Cardiac muscle cell (in vitro differentiated cells and primary cell): ENCODE measurements around the gene LRMDA. TPM values are rescaled to one million over a fixed set of nuclear protein-coding genes. Genes with fewer than 3 reads are reported as not detected.

Experiments
- DNase-seq, 2 donors: peaks; one replicate each; pipeline versions ENCODE4 v3.0.0 to v3.0.0-alpha.2; 2010 to 2017; ENCODE audit warnings: low read depth in 1 of 2, low spot score in 1 of 2
- H3K27ac ChIP-seq: fragments of 200-600 bp; sonication (generic); 2 replicates; pipeline ENCODE4 v1.5.1; 2016
- H3K27me3 ChIP-seq: fragments of 200-600 bp; sonication (generic); 2 replicates; pipeline ENCODE4 v1.6.0; 2016; ENCODE audit warnings: control low read depth
- H3K36me3 ChIP-seq: fragments of 200-600 bp; sonication (generic); 2 replicates; pipeline ENCODE4 v1.5.1; 2016; ENCODE audit warnings: control low read depth
- H3K4me1 ChIP-seq: fragments of 200-600 bp; sonication (generic); 2 replicates; pipeline ENCODE4 v1.8.1; 2017; ENCODE audit warnings: low read depth, mild to moderate bottlenecking, mixed run types
- H3K4me3 ChIP-seq: fragments of 200-600 bp; sonication (generic); 2 replicates; pipeline ENCODE4 v1.5.1; 2016; ENCODE audit warnings: mild to moderate bottlenecking
- H3K9me3 ChIP-seq: fragments of 200-600 bp; sonication (generic); 2 replicates; pipeline ENCODE4 v1.5.1; 2017; ENCODE audit warnings: low read depth, mild to moderate bottlenecking, control low read depth
- polyA plus RNA-seq: library from polyadenylated mRNA; unstranded; fragments of >200 nt; fragmentation: Nextera tagmentation; extraction: Ambion mirVana; gene quantifications from 2 replicates; pipeline ENCODE4 v1.2.1, GENCODE V29; 2016
- total RNA-seq: library from RNA; depleted of rRNA; stranded (reverse); fragments of >200 nt; gene quantifications from 2 replicates; pipeline ENCODE4 v1.2.3, GENCODE V29; 2016
- TF ChIP-seq, protein P1 (sequence below): IDR thresholded peaks from 2 replicates; pipeline ENCODE4 v1.5.1; 2012; ENCODE audit warnings: low read depth, mild to moderate bottlenecking, low read length

The LRMDA gene
- total and polyA plus RNA-seq, 2 experiments from 2014 or later, result 6.2 to 11.7 TPM

- H3K27ac ChIP-seq, result no peak overlapping the region
- no peaks in the 10 kb centered on the region for H3K9me3 ChIP-seq
- no peaks in the 10 kb centered on the region for H3K27me3 ChIP-seq
- no peak overlapping the region for H3K4me3 ChIP-seq
- H3K4me1 ChIP-seq, result no peaks in the 10 kb centered on the region
- DNase-seq, result no peak
- TF ChIP-seq, protein P1, sequence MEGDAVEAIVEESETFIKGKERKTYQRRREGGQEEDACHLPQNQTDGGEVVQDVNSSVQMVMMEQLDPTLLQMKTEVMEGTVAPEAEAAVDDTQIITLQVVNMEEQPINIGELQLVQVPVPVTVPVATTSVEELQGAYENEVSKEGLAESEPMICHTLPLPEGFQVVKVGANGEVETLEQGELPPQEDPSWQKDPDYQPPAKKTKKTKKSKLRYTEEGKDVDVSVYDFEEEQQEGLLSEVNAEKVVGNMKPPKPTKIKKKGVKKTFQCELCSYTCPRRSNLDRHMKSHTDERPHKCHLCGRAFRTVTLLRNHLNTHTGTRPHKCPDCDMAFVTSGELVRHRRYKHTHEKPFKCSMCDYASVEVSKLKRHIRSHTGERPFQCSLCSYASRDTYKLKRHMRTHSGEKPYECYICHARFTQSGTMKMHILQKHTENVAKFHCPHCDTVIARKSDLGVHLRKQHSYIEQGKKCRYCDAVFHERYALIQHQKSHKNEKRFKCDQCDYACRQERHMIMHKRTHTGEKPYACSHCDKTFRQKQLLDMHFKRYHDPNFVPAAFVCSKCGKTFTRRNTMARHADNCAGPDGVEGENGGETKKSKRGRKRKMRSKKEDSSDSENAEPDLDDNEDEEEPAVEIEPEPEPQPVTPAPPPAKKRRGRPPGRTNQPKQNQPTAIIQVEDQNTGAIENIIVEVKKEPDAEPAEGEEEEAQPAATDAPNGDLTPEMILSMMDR, result no peak
- no peaks in the 10 kb centered on the region for H3K36me3 ChIP-seq
Measured at GRCh38 chr10:75928231-75928630, 496.8 kb downstream of the LRMDA start.

DNA sequence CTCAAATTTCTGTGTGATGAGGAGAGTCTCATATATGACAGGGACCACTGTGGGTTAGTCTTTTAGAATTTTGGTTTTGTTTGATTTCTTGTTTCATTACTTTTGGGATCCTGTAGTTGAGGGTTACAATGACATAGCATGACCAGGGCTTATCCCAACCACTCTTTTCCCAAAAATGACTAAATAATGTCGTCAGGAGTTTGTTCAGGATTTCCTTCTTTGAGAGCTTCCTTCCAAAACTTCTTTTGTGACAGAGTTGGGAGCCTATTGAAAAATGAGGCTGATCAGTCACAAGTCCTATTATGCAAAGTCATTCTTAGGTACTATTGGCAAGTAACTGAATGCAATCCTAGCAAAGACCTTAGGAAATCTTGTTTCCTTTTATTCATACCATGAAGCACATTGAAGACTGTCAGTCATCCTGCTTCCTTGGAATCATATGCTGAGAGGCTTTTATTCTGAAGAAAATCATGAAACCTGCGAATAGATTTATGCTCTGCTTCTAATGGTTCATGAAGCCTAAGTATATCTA lies 498.3 kb downstream of the LRMDA start:
- H3K4me1 ChIP-seq, result no peaks in the 10 kb centered on the region

GRCh38 chr10:75932921-75933320 lies 501.5 kb downstream of the LRMDA start:
- no peak overlapping the region for H3K4me3 ChIP-seq
- H3K27me3 ChIP-seq, result peaks cover 5% of the 10 kb centered on the region
- H3K4me1 ChIP-seq, result peaks cover 5% of the 10 kb centered on the region
- no peaks in the 10 kb centered on the region for H3K9me3 ChIP-seq
- H3K36me3 ChIP-seq, result no peaks in the 10 kb centered on the region
- no peak for DNase-seq
- H3K27ac ChIP-seq, result no peak overlapping the region
- TF ChIP-seq, protein P1, result no peak

More for the DNA sequence above, 498.3 kb downstream of the LRMDA start:
- Histone ChIP-seq H3K9me3 (no peaks in the 10 kb centered on the region), H3K27ac (no peak overlapping the region), H3K4me3 (no peak overlapping the region), H3K36me3 (no peaks in the 10 kb centered on the region), H3K27me3 (peaks cover 4% of the 10 kb centered on the region)
- TF ChIP-seq, protein P1, result no peak
- DNase-seq, result no peak

- H3K4me3 ChIP-seq, result no peak overlapping the region
- no peak for DNase-seq
- no peaks in the 10 kb centered on the region for H3K36me3 ChIP-seq
- H3K4me1 ChIP-seq, result peaks cover 5% of the 10 kb centered on the region
- H3K9me3 ChIP-seq, result no peaks in the 10 kb centered on the region
- H3K27ac ChIP-seq, result no peak overlapping the region
- peaks cover 5% of the 10 kb centered on the region for H3K27me3 ChIP-seq
- TF ChIP-seq, protein P1, result no peak
Measured at GRCh38 chr10:75935240-75935639, 503.8 kb downstream of the LRMDA start.

DNA sequence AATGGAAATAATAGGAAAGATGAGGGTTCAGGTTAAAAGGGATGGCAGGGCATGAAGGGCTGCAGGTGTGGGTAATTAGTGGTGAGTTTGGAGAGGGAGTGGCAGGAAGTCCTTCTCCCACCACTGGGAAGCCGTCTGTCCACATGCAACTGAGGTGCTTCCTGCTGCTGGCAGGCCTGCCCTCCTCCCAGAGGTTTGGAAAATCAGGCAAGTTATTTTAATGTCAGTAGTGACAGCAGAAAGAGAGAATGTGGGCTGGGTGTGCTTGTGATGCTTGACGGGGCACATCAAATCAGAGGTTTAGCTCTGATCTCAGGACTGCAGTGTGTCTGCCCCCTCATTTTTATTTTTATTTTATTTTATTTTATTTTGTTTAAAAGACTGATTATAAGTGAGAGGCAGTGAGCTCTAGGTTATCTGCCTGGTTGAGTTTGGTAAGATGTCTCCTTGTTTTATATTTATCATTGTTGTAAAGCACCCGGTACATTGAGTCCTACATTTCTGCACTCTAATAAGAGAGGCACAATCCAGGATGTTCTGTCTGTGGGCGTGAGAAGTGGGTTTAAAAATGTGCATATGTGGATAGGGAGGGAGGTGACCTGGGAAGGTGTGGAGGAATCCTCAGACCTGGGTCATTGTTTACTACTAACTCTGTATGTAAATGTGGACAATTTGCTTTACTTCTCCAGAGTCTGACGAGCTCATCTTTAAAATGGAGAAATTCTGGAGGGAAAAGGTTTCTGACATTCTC lies 504.4 kb downstream of the LRMDA start:
- TF ChIP-seq, protein P1, result no peak
- Histone ChIP-seq H3K36me3 (no peaks in the 10 kb centered on the region), H3K4me3 (no peak overlapping the region), H3K4me1 (peaks cover 5% of the 10 kb centered on the region), H3K9me3 (no peaks in the 10 kb centered on the region), H3K27me3 (peaks cover 5% of the 10 kb centered on the region), H3K27ac (no peak overlapping the region)
- DNase-seq, result no peak
